Common myeloid progenitor, CD34-positive (primary cell): Measurements from ENCODE around the gene CCDC9B.

Experiments used
- CTCF ChIA-PET: fragments of 350-600 bp; sonication (Branson Sonifier 250); formaldehyde crosslinking; loops from one replicate; lab custom pipeline; 2021; ENCODE audit warnings: antibody characterized with exemption; lab: Charles Lee
- POLR2A ChIA-PET: fragments of 350-600 bp; sonication (Branson Sonifier 250); formaldehyde crosslinking; loops from one replicate; lab custom pipeline; 2021; ENCODE audit warnings: antibody characterized with exemption; lab: Charles Lee
- DNase-seq, 3 donors: peaks; one replicate each; pipeline versions ENCODE4 v3.0.0 to v3.0.0-alpha.2; 2013
- H3K27ac ChIP-seq, 2 experiments: 1 replicate in 1 of 2; 2 replicates in 1 of 2; pipeline ENCODE4 v1.7.0; 2013; ENCODE audit warnings: inconsistent platforms in 2 of 2, low read length in 2 of 2, mild to moderate bottlenecking in 2 of 2, low read depth in 1 of 2, moderate library complexity in 1 of 2; ENCODE audit not compliant: severe bottlenecking in 2 of 2, insufficient read depth in 1 of 2, poor library complexity in 1 of 2
- H3K27me3 ChIP-seq, 5 experiments: replicated peaks in 2 of 5; 1 replicate in 3 of 5; 2 replicates in 2 of 5; pipeline versions ENCODE4 v1.6.1 to v1.7.0; 2013; ENCODE audit warnings: low read length in 4 of 5, mild to moderate bottlenecking in 2 of 5, moderate library complexity in 2 of 5, inconsistent platforms in 1 of 5; ENCODE audit not compliant: insufficient read depth in 5 of 5, control insufficient read depth in 4 of 5
- H3K36me3 ChIP-seq, 4 experiments: 1 replicate in 2 of 4; 2 replicates in 2 of 4; pipeline versions ENCODE4 v1.6.1 to v1.7.0; 2013; ENCODE audit warnings: low read length in 3 of 4, control low read depth in 1 of 4, mild to moderate bottlenecking in 1 of 4; ENCODE audit not compliant: control insufficient read depth in 4 of 4, insufficient read depth in 4 of 4
- H3K4me1 ChIP-seq, 4 experiments: 1 replicate in 3 of 4; 2 replicates in 1 of 4; pipeline versions ENCODE4 v1.6.1 to v1.7.1; 2013; ENCODE audit warnings: low read length in 3 of 4, mild to moderate bottlenecking in 3 of 4, control low read depth in 1 of 4, inconsistent platforms in 1 of 4, moderate library complexity in 1 of 4; ENCODE audit not compliant: control insufficient read depth in 4 of 4, insufficient read depth in 4 of 4; ENCODE audit errors: control extremely low read depth in 1 of 4
- H3K4me3 ChIP-seq, 7 experiments: 1 replicate in 4 of 7; 2 replicates in 3 of 7; pipeline versions ENCODE4 v1.5.1 to v1.7.0; 2013; ENCODE audit warnings: mild to moderate bottlenecking in 7 of 7, low read length in 6 of 7, moderate library complexity in 6 of 7, inconsistent platforms in 2 of 7, low read depth in 2 of 7, control low read depth in 1 of 7; ENCODE audit not compliant: insufficient read depth in 4 of 7, control insufficient read depth in 1 of 7; ENCODE audit errors: extremely low read depth in 1 of 7
- H3K9me3 ChIP-seq, 5 experiments: 1 replicate in 4 of 5; 2 replicates in 1 of 5; pipeline versions ENCODE4 v1.6.1 to v1.7.1; 2013; ENCODE audit warnings: low read length in 4 of 5, mild to moderate bottlenecking in 2 of 5, inconsistent platforms in 1 of 5, low read depth in 1 of 5, moderate library complexity in 1 of 5; ENCODE audit not compliant: control insufficient read depth in 4 of 5, insufficient read depth in 2 of 5; ENCODE audit errors: control extremely low read depth in 1 of 5
- WGBS: methylation state at CpG from one replicate; pipeline ENCODE4 v1.1.5; 2013; ENCODE audit not compliant: insufficient coverage; 5-methylcytosine and 5-hydroxymethylcytosine counted together

Gene CCDC9B

DNA sequence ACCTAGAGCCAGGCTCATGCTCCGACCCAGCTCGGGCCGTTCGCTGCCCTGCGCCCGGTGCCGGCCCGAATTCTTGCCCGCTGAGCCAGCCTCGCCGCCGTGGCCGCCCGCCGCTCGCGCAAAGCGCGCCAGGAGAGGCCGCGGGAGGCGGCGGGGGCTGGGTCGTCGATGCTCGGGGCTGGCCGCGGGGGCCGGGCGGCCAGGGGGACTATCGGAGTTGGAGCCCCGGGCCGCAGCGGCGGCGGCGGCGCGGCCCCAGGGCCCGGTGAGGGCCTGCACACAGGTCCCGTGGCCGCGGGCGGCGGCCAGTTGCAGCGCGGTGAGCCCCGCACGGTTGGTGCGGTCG, 59.0 kb downstream of the CCDC9B start:
- Histone ChIP-seq H3K27me3 (peaks cover 0 to 41% (median 0%) of the 10 kb centered on the region in 5 experiments), H3K9me3 (no peaks in the 10 kb centered on the region), H3K4me3 (peak overlapping the region; percentile 20 to 78 (median 67)), H3K36me3 (peaks cover 0 to 13% (median 6%) of the 10 kb centered on the region in 4 experiments), H3K4me1 (peaks cover 0 to 60% (median 42%) of the 10 kb centered on the region in 4 experiments), H3K27ac (no peak overlapping the region)
- DNase-seq: no peak
- POLR2A ChIA-PET: interaction anchor here (1.9 kb wide), 1 partner anchor 28 kb away, joined by 11 read pairs; no protein-coding TSS in a partner anchor
- CTCF ChIA-PET: interaction anchor here (1.2 to 25.2 kb wide), 3 partner anchors 30 to 142 kb away, joined by 3 to 407 read pairs (median 58); partner anchors contain the start of genes CCDC9B, INAFM2 and PLCB2
- 20% methylated on average over 51 of the region's 51 CpGs for WGBS
